T-helper 17 cell (primary cell): Measurements from ENCODE around the gene RNF144A. TPM values are rescaled to one million over a fixed set of nuclear protein-coding genes. Genes with fewer than 3 reads are reported as not detected.
A peak's percentile ranks its signal among the peaks of the same experiment; 100 is the strongest.
"Not testable (repeated sequence)": the region's sequence is repeated elsewhere in the genome, so short reads cannot be mapped to it uniquely, and the experiment has no call there.

ENCODE experiments used
- ATAC-seq: fragments of 150-1000 bp; cut with Tn5 transposase; 2 replicates; pipeline ENCODE4 v1.10.0; 2021; ENCODE audit warnings: mild to moderate bottlenecking, moderate library complexity
- DNase-seq, 3 donors: peaks; one replicate each; pipeline versions ENCODE4 v3.0.0 to v3.0.0-alpha.2; 2020 to 2021
- H3K9me3 ChIP-seq: one replicate; pipeline ENCODE4 v1.7.0; 2013; ENCODE audit warnings: low read length, mild to moderate bottlenecking; ENCODE audit not compliant: control insufficient read depth, poor library complexity, severe bottlenecking
- H3K27ac Mint-ChIP-seq: one replicate; pipeline ENCODE4 v1.8.0; 2022; ENCODE audit warnings: mild to moderate bottlenecking, moderate library complexity, mixed read lengths
- H3K27me3 Mint-ChIP-seq: one replicate; pipeline ENCODE4 v1.8.0; 2022; ENCODE audit warnings: mixed read lengths
- H3K36me3 Mint-ChIP-seq: one replicate; pipeline ENCODE4 v1.8.0; 2022; ENCODE audit warnings: low read depth, mixed read lengths
- H3K4me1 Mint-ChIP-seq: one replicate; pipeline ENCODE4 v1.8.0; 2022; ENCODE audit warnings: mild to moderate bottlenecking, mixed read lengths
- H3K4me3 Mint-ChIP-seq: one replicate; pipeline ENCODE4 v1.8.0; 2022; ENCODE audit warnings: mild to moderate bottlenecking, moderate library complexity, mixed read lengths
- total RNA-seq, 4 donors: library from RNA in 2 of 4; stranded (reverse) in 2 of 4; gene quantifications; one replicate each; pipeline ENCODE4 v1.2.3 and lab custom pipeline; 2022 to 2026

The RNF144A gene
- total RNA-seq, 2 donors from 2014 or later: 15.1 to 21.4 TPM

GRCh38 chr2:6978991-6979390, 61.8 kb downstream of the RNF144A start:
- peaks cover 3% of the 10 kb centered on the region for H3K4me1 Mint-ChIP-seq

GRCh38 chr2:6982449-6982848, 65.2 kb downstream of the RNF144A start:
- Mint-ChIP-seq H3K27ac (no peak overlapping the region), H3K36me3 (no peaks in the 10 kb centered on the region), H3K4me3 (no peak overlapping the region), H3K27me3 (no peaks in the 10 kb centered on the region), H3K4me1 (peaks cover 12% of the 10 kb centered on the region)
- DNase-seq: no peak
- ATAC-seq: no peak
- no peaks in the 10 kb centered on the region for H3K9me3 ChIP-seq

More at GRCh38 chr2:6978991-6979390, 61.8 kb downstream of the RNF144A start:
- DNase-seq (no peak), ATAC-seq (no peak)
- Mint-ChIP-seq H3K27me3 (no peaks in the 10 kb centered on the region), H3K27ac (no peak overlapping the region), H3K4me3 (no peak overlapping the region), H3K36me3 (no peaks in the 10 kb centered on the region)
- H3K9me3 ChIP-seq: no peaks in the 10 kb centered on the region

- DNase-seq: no peak
- no peaks in the 10 kb centered on the region for H3K9me3 ChIP-seq
- Mint-ChIP-seq H3K27me3 (no peaks in the 10 kb centered on the region), H3K36me3 (no peaks in the 10 kb centered on the region), H3K4me1 (peaks cover 12% of the 10 kb centered on the region), H3K4me3 (no peak overlapping the region), H3K27ac (no peak overlapping the region)
- ATAC-seq: no peak
Measured at GRCh38 chr2:6982934-6983589, 65.8 kb downstream of the RNF144A start.

GRCh38 chr2:6986301-6986911, 69.2 kb downstream of the RNF144A start:
- no peak overlapping the region for H3K4me3 Mint-ChIP-seq
- no peaks in the 10 kb centered on the region for H3K27me3 Mint-ChIP-seq
- DNase-seq (no peak), ATAC-seq (no peak)
- H3K9me3 ChIP-seq: no peaks in the 10 kb centered on the region
- H3K4me1 Mint-ChIP-seq: peaks cover 12% of the 10 kb centered on the region
- H3K27ac Mint-ChIP-seq: no peak overlapping the region
- H3K36me3 Mint-ChIP-seq: no peaks in the 10 kb centered on the region

GRCh38 chr2:6986912-6987361, 69.7 kb downstream of the RNF144A start:
- ATAC-seq: no peak
- no peak overlapping the region for H3K27ac Mint-ChIP-seq
- H3K4me1 Mint-ChIP-seq: peaks cover 12% of the 10 kb centered on the region

GRCh38 chr2:6990871-6991270, 73.7 kb downstream of the RNF144A start:
- no peak for DNase-seq
- Mint-ChIP-seq H3K27ac (no peak overlapping the region), H3K27me3 (no peaks in the 10 kb centered on the region), H3K36me3 (no peaks in the 10 kb centered on the region), H3K4me3 (no peak overlapping the region), H3K4me1 (peaks cover 14% of the 10 kb centered on the region)
- ATAC-seq: no peak
- no peaks in the 10 kb centered on the region for H3K9me3 ChIP-seq

More at GRCh38 chr2:6986912-6987361, 69.7 kb downstream of the RNF144A start:
- no peak overlapping the region for H3K4me3 Mint-ChIP-seq
- H3K27me3 Mint-ChIP-seq: no peaks in the 10 kb centered on the region
- no peaks in the 10 kb centered on the region for H3K36me3 Mint-ChIP-seq
- DNase-seq: no peak
- H3K9me3 ChIP-seq: no peaks in the 10 kb centered on the region

- ATAC-seq: no peak
- H3K4me3 Mint-ChIP-seq: no peak overlapping the region
- H3K27me3 Mint-ChIP-seq: no peaks in the 10 kb centered on the region
- H3K27ac Mint-ChIP-seq: peak overlapping the region; percentile 67
- H3K4me1 Mint-ChIP-seq: peaks cover 9% of the 10 kb centered on the region
- H3K9me3 ChIP-seq: no peaks in the 10 kb centered on the region
- no peak for DNase-seq
- no peaks in the 10 kb centered on the region for H3K36me3 Mint-ChIP-seq
Measured at GRCh38 chr2:6992794-6993228, 75.6 kb downstream of the RNF144A start.

- H3K9me3 ChIP-seq: no peaks in the 10 kb centered on the region
- H3K27me3 Mint-ChIP-seq: no peaks in the 10 kb centered on the region
- peak overlapping the region; percentile 67 for H3K27ac Mint-ChIP-seq
- peaks cover 9% of the 10 kb centered on the region for H3K4me1 Mint-ChIP-seq
- DNase-seq: no peak
- H3K4me3 Mint-ChIP-seq: no peak overlapping the region
- H3K36me3 Mint-ChIP-seq: no peaks in the 10 kb centered on the region
- no peak for ATAC-seq
Measured at GRCh38 chr2:6993229-6993640, 76.0 kb downstream of the RNF144A start.

- Mint-ChIP-seq H3K27me3 (no peaks in the 10 kb centered on the region), H3K27ac (no peak overlapping the region), H3K4me3 (no peak overlapping the region), H3K36me3 (no peaks in the 10 kb centered on the region), H3K4me1 (peaks cover 9% of the 10 kb centered on the region)
- ATAC-seq (no peak), DNase-seq (no peak)
- H3K9me3 ChIP-seq: no peaks in the 10 kb centered on the region
Measured at GRCh38 chr2:6993936-6994335, 76.7 kb downstream of the RNF144A start.

GRCh38 chr2:6994536-6995128, 77.4 kb downstream of the RNF144A start:
- H3K27ac Mint-ChIP-seq: no peak overlapping the region

GRCh38 chr2:6995391-6996097, 78.3 kb downstream of the RNF144A start:
- ATAC-seq (no peak), DNase-seq (no peak)
- Mint-ChIP-seq H3K27ac (no peak overlapping the region), H3K4me1 (peaks cover 13% of the 10 kb centered on the region), H3K27me3 (no peaks in the 10 kb centered on the region), H3K4me3 (no peak overlapping the region), H3K36me3 (no peaks in the 10 kb centered on the region)
- no peaks in the 10 kb centered on the region for H3K9me3 ChIP-seq

More at GRCh38 chr2:6994536-6995128, 77.4 kb downstream of the RNF144A start:
- no peaks in the 10 kb centered on the region for H3K9me3 ChIP-seq
- no peak for ATAC-seq
- Mint-ChIP-seq H3K4me3 (no peak overlapping the region), H3K4me1 (peaks cover 9% of the 10 kb centered on the region), H3K27me3 (no peaks in the 10 kb centered on the region), H3K36me3 (no peaks in the 10 kb centered on the region)
- no peak for DNase-seq

- Mint-ChIP-seq H3K4me3 (no peak overlapping the region), H3K27me3 (no peaks in the 10 kb centered on the region), H3K4me1 (peaks cover 11% of the 10 kb centered on the region), H3K27ac (no peak overlapping the region), H3K36me3 (no peaks in the 10 kb centered on the region)
- H3K9me3 ChIP-seq: no peaks in the 10 kb centered on the region
- DNase-seq (no peak), ATAC-seq (no peak)
Measured at GRCh38 chr2:6999211-6999877, 82.1 kb downstream of the RNF144A start.

- ATAC-seq, H3K4me3 Mint-ChIP-seq, H3K36me3 Mint-ChIP-seq, H3K27ac Mint-ChIP-seq, H3K9me3 ChIP-seq, H3K4me1 Mint-ChIP-seq, H3K27me3 Mint-ChIP-seq, DNase-seq: not testable (repeated sequence)
Measured at GRCh38 chr2:7001395-7001794, 84.2 kb downstream of the RNF144A start.
